Skeletal muscle tissue (tissue), 4 donors: ENCODE data around the gene MTA1. TPM values are rescaled to one million over a fixed set of nuclear protein-coding genes. Genes with fewer than 3 reads are reported as not detected.

ENCODE experiments used
- H3K27ac ChIP-seq: one replicate; pipeline ENCODE4 v1.7.0; 2013; ENCODE audit warnings: mild to moderate bottlenecking, low read depth, low read length, inconsistent platforms
- H3K27me3 ChIP-seq, 3 donors: one replicate each; pipeline ENCODE4 v1.7.0; 2013; ENCODE audit warnings: low read length in 3 of 3; ENCODE audit not compliant: control insufficient read depth in 3 of 3, insufficient read depth in 3 of 3
- H3K36me3 ChIP-seq, 3 donors: one replicate each; pipeline ENCODE4 v1.7.0; 2013; ENCODE audit warnings: low read length in 3 of 3; ENCODE audit not compliant: control insufficient read depth in 3 of 3, insufficient read depth in 3 of 3
- H3K4me1 ChIP-seq, 3 donors: one replicate each; pipeline ENCODE4 v1.7.0; 2013; ENCODE audit warnings: low read length in 3 of 3, mild to moderate bottlenecking in 3 of 3; ENCODE audit not compliant: control insufficient read depth in 3 of 3, insufficient read depth in 3 of 3
- H3K4me3 ChIP-seq, 3 donors: one replicate each; pipeline ENCODE4 v1.7.0; 2013; ENCODE audit warnings: low read length in 3 of 3
- H3K9ac ChIP-seq, 3 donors: one replicate each; pipeline ENCODE4 v1.7.0; 2013; ENCODE audit warnings: low read length in 3 of 3, mild to moderate bottlenecking in 3 of 3, moderate library complexity in 2 of 3, low read depth in 1 of 3
- H3K9me3 ChIP-seq, 3 donors: one replicate each; pipeline ENCODE4 v1.7.0; 2013; ENCODE audit warnings: low read length in 3 of 3; ENCODE audit not compliant: control insufficient read depth in 3 of 3
- total RNA-seq: library from RNA; depleted of rRNA; stranded (reverse); fragments of >200 nt; gene quantifications from one replicate; pipeline ENCODE4 v1.2.3, GENCODE V29; 2014
- donor health status: Osteomylitis.

Gene MTA1
- total RNA-seq, 1 donor from 2014 or later = 19.3 TPM

DNA sequence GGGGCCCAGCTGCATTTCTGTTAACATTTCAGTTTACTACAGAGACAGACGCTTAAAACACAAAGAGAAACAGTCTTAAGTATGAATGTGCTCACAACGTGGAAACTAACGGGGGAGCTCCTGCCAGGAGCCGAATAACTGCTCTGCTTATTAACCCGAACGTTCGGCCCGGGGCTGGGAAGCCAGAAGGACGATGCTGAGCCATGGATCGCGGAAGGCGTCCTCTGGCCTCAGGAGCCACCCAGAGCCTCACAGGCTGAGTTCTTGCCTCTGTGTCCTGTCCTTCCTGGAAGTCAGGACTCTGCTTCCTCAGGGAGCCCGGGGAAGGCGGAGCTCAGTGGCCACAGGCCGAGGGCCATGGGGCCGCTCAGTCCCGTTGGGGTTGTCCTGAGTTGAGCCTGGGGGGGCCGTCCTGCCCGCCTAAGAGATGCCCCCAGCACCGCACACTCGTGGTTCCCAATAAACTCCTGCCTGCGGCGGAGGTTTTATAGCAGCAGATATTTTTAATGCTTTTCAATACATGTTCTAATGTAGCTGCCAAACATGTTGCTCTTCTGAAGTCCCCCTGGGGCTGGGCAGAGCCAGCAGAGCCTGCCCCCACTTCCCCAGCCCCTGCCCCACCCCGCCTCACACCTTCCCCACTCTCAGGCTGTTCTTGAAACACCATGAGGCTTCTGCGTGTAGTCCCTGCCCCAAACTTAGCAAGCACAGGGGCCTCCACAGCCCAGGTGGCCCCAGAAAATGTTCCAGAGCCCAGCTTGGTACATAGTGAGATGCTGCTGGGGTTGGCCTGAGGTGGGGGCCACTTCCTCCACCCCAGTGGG lies 24.7 kb upstream of the MTA1 start:
- Histone ChIP-seq H3K4me3 (no peak overlapping the region), H3K4me1 (peaks cover 25 to 38% (median 33%) of the 10 kb centered on the region in 3 donors), H3K9me3 (no peaks in the 10 kb centered on the region), H3K27ac (no peak overlapping the region), H3K27me3 (no peaks in the 10 kb centered on the region), H3K9ac (no peak overlapping the region), H3K36me3 (peaks cover 4 to 26% (median 14%) of the 10 kb centered on the region in 3 donors)

DNA sequence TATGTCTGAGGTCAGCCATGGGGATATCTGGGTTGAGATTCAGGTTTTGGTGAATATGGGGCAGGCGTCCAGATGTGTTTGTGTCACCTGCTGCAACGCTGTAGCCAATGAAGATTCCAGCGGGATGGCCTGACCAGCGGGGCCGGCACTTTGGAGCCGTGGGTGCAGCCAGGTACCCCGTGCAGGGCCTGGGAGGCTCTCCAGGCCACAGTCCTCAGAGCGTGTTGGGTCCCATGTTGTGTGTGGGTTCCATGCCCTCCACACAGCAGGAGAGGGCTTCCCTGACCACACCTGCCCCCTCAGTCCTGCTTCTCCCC lies 24.1 kb upstream of the MTA1 start:
- no peak overlapping the region for H3K4me3 ChIP-seq
- H3K4me1 ChIP-seq = peaks cover 23 to 37% (median 33%) of the 10 kb centered on the region in 3 donors
- H3K9ac ChIP-seq = no peak overlapping the region
- H3K27me3 ChIP-seq = no peaks in the 10 kb centered on the region
- H3K9me3 ChIP-seq = no peaks in the 10 kb centered on the region
- peaks cover 4 to 32% (median 16%) of the 10 kb centered on the region in 3 donors for H3K36me3 ChIP-seq
- no peak overlapping the region for H3K27ac ChIP-seq

DNA sequence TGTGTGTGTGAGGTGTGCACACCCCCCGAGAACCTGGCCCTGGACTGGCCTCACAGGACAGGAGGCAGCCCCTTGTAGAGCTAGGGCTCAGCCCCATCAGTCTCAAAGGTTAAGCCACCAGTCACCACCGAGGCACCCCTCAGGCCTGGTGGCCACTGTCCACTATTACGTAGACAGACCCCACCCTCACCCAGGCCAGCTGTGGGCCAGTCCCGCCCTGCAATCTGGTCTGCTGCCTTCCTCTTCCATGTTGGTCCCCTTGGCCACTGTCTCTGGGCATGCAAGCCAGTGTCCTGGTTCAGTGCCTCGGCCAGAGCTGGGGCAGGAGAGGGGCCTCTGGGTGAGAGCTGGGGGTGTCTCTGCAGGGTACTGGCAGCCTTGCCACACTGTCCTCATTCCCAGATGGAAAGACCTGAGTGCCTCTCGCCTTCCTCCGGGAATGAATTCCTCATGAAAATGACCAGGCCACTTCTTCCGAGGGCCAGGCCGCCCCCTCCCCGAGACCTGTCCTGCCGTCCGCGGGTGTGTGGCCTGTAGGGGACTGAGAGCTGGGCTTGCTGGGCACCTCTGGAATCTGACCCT lies 22.2 kb upstream of the MTA1 start:
- peak overlapping the region; percentile 73 to 90 (median 89) for H3K4me3 ChIP-seq
- peak overlapping the region; percentile 88 to 96 (median 93) for H3K9ac ChIP-seq
- H3K27ac ChIP-seq = peak overlapping the region; percentile 83
- peaks cover 23 to 31% (median 30%) of the 10 kb centered on the region in 3 donors for H3K4me1 ChIP-seq
- no peaks in the 10 kb centered on the region for H3K27me3 ChIP-seq
- H3K9me3 ChIP-seq = no peaks in the 10 kb centered on the region
- peaks cover 10 to 26% (median 12%) of the 10 kb centered on the region in 3 donors for H3K36me3 ChIP-seq

DNA sequence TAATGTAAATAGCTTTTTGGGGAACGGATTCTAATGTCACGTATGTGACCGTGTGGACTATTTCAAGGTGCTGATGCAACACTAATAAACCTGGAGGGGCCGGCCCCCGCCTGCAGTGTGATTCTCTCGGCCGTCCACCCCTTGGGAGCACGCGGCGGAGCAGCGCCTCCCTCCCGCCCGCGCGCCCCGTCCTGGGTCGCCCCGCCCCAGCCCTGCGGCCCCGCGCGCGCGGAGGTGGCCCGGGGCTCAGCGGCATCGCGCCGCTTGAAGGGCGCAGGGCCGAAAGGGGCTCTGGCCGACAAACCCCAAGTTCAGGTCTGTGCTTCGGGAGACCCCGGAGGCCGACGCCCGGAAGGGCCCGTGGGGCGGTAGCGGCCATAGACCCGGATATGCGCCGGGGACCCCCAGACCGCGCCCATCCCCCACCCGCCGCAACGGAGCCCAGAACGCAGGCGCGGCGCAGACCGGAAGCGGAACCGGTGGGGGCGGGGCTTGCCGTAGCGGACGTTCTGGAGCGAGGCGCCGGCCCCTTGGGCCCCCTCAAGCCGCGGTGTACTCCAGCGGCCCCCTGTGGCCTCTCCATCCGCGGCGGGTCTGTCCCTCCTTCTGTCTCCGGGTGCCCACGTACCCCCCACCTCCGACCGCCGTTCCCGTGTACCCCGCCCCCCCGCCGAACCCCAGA lies 21.4 kb upstream of the MTA1 start, which contains the start of gene TEX22:
Gene TEX22 (plus strand): TSS at position 495 of the 682 bp plus-strand sequence. CDS start 803 bp downstream, outside the sequence.
- Histone ChIP-seq H3K9ac (peak within 1 kb of the TSS; percentile 88 to 96 (median 93)), H3K9me3 (no peaks in the 10 kb centered on the region), H3K27me3 (no peaks in the 10 kb centered on the region), H3K4me1 (peaks cover 23 to 31% (median 30%) of the 10 kb centered on the region in 3 donors), H3K27ac (peak within 1 kb of the TSS; percentile 83), H3K4me3 (peak within 1 kb of the TSS; percentile 85 to 90 (median 89)), H3K36me3 (peaks cover 8 to 22% (median 10%) of the 10 kb centered on the region in 3 donors)

DNA sequence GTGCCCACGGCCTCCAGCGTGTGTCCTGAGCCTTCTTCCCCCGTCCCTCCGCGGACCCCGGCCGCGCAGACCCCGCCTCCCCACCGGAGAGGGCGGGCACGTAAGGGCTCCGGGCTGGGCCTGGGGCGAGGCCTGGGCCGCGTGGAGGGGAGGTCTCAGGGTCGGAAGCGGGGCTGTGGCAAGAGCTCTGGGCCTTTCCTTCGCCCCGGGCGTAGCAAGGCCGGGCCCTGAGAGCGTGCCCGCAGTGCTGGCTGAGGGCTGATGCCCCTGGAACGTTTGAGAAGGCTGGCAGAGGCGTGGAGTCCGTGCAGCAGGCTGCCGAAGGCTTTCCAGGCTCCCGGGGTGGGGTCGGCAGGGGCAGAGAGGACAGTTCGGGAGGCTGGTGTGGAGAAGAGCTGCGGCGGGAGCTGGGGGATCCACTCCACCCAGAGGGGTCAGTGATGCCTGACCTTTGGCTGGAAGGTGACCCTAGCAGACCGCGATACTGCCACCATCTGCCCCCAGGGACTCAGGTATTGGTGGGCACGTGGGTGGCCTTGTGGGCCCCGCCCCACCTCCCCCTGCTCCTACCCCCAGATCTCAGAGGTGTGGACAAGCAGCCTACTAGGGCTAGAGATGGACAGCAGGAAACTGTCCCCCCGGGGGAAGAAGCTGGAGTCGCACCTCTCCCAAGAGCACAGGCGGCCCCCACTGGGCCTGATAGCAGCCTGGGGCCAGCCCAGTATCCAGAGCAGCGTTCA lies 20.7 kb upstream of the MTA1 start:
- Histone ChIP-seq H3K36me3 (peaks cover 8 to 21% (median 10%) of the 10 kb centered on the region in 3 donors), H3K27ac (peak overlapping the region; percentile 83), H3K9ac (peak overlapping the region; percentile 88 to 96 (median 93)), H3K4me1 (peaks cover 23 to 31% (median 30%) of the 10 kb centered on the region in 3 donors), H3K4me3 (peak overlapping the region; percentile 85 to 90 (median 89)), H3K27me3 (no peaks in the 10 kb centered on the region), H3K9me3 (no peaks in the 10 kb centered on the region)

DNA sequence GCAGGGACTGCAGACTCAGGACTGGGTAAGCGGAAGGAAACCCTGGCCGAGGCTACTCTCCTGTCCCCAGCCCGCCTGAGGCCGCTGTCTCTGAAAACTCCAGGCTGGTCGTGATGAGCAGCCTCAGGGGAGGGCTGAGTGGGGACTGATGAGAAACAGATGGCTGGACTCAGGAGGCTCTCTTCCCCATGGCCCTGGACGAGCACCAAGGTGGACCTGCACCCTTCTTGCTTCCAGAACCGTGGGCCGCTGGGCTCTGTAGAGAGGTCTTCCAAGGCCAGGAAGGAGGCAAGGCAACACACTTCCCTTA lies 20.2 kb upstream of the MTA1 start:
- peaks cover 8 to 19% (median 10%) of the 10 kb centered on the region in 3 donors for H3K36me3 ChIP-seq
- no peak overlapping the region for H3K27ac ChIP-seq
- H3K4me3 ChIP-seq = peak overlapping the region; percentile 85 to 90 (median 89)
- peaks cover 23 to 31% (median 30%) of the 10 kb centered on the region in 3 donors for H3K4me1 ChIP-seq
- no peaks in the 10 kb centered on the region for H3K27me3 ChIP-seq
- H3K9ac ChIP-seq = peak overlapping the region; percentile 88 to 96 (median 93)
- no peaks in the 10 kb centered on the region for H3K9me3 ChIP-seq

DNA sequence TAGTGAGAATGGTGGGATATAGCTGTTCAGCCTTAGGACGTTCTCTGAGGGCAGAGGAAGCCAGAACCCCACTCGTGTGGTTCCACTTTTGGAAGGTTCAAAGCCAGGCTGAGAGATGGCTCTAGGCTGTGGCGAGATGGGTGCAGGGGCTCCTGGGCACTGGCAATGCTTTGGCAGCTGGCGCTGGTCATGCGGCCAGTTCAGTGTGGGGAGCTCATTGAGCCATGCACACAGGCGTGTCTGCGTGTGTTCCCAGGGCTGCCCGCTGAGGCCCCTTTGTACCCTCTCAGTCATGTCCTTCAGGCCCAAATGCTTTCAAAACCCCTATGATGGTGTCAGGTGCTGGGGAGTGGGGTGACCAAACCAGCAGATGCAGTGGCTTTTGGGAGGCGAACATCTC lies 19.6 kb upstream of the MTA1 start:
- Histone ChIP-seq H3K9me3 (no peaks in the 10 kb centered on the region), H3K4me1 (peaks cover 23 to 31% (median 30%) of the 10 kb centered on the region in 3 donors), H3K36me3 (peaks cover 8 to 16% (median 8%) of the 10 kb centered on the region in 3 donors), H3K4me3 (peak overlapping the region in 2 of 3 donors; percentile 85 to 90), H3K27me3 (no peaks in the 10 kb centered on the region), H3K9ac (peak overlapping the region in 1 of 3 donors; percentile 96), H3K27ac (peak overlapping the region; percentile 21)

DNA sequence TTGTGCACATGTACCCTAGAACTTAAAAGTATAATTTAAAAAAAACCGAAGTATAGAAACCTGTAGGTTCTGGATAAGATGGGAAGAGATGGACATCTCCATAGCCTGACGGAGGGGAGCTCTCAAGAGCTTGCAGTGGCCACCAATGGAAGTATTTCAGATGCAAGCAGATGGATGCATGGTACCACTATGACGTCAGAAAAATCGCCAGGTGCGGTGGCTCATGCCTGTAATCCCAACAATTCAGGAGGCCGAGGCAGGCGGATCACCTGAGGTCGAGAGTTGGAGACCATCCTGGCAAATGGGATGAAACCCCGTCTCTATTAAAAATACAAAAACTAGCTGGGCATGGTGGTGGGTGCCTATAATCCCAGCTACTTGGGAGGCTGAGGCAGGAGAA lies 17.9 kb upstream of the MTA1 start:
- no peak overlapping the region for H3K27ac ChIP-seq
- no peak overlapping the region for H3K4me3 ChIP-seq
- peaks cover 7 to 16% (median 8%) of the 10 kb centered on the region in 3 donors for H3K36me3 ChIP-seq
- H3K9me3 ChIP-seq = no peaks in the 10 kb centered on the region
- no peaks in the 10 kb centered on the region for H3K27me3 ChIP-seq
- H3K4me1 ChIP-seq = peaks cover 23 to 31% (median 29%) of the 10 kb centered on the region in 3 donors
- H3K9ac ChIP-seq = no peak overlapping the region

DNA sequence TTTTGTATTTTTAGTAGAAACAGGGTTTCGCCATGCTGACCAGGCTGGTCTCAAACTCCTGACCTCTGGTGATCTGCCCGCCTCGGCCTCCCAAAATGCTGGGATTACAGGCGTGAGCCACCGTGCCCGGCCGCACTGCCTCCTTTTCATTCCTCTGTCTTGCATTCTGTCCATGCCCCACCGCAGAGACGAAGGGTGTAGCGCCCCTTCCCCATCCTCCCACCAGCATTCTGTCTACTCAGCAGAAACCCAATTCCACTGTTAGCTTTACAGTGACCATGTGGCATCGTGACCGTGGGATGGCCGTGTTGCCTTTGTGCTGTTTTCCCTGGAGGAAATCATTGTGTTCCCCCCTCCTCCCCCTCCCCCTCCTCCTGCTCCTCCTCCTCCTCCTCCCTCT lies 11.0 kb upstream of the MTA1 start:
- Histone ChIP-seq H3K4me3 (no peak overlapping the region), H3K4me1 (peaks cover 6 to 14% (median 14%) of the 10 kb centered on the region in 3 donors), H3K9me3 (no peaks in the 10 kb centered on the region), H3K9ac (no peak overlapping the region), H3K36me3 (no peaks in the 10 kb centered on the region), H3K27me3 (peaks cover 8 to 30% (median 16%) of the 10 kb centered on the region in 3 donors), H3K27ac (no peak overlapping the region)
